Activated effector memory CD4-positive, alpha-beta T cell treated with anti-CD3 and anti-CD28 coated beads, Interleukin-2, amount 50 U/mL, for 16 hours (primary cell): Measurements from ENCODE around the gene KIRREL3.

ENCODE experiments used
- DNase-seq: peaks from one replicate; pipeline ENCODE4 v3.0.0-alpha.2; 2020

The KIRREL3 gene

GRCh38 chr11:126592496-126593410 lies 407.8 kb downstream of the KIRREL3 start:
- DNase-seq = no peak

DNA sequence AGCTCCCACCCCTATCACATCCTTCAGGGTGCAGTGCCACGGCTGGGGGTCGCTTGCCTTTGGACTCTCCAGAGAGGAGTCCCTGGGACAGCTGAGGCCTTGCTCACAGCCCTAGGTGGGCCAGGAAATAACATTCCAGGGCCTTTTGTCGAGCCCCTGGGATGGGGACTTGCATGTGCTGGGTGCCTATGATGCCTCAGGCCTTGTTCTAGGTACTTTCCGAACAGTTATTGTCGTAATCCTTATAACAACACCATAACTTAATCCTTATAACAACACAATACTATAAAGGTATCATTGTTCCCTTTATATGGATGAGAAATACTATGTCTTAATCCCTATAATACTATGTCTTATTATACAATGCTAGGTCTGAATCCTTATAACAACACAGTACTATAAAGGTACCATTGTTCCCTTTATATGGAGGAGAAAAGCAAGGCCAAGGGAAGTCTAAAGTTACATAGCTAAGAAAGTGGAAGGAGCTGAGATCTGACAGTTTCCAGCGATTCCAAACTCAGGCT lies 408.5 kb downstream of the KIRREL3 start:
- no peak for DNase-seq

GRCh38 chr11:126589492-126589803 lies 411.1 kb downstream of the KIRREL3 start:
- no peak for DNase-seq

- DNase-seq = no peak
Observed at GRCh38 chr11:126588630-126589491, 411.7 kb downstream of the KIRREL3 start.

DNA sequence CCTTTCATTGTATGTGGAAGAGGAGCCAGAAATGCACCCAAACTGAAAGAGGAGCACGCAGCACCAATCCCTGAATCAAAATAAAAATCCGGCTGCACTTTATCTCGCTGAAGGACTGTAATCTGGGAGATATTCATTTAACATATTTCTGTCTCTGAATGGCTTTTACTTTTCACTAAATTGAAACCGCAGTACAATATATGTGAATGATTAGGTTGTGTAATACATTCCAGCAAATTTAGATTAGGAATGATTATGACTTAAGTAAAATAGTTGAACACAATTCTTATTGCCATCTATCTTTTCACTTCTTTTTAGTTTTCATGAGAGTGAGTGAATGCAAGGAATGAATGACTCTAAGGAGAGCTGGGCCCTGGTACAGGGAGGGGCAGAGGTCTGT lies 413.0 kb downstream of the KIRREL3 start:
- no peak for DNase-seq

- no peak for DNase-seq
Observed at GRCh38 chr11:126585774-126586491, 414.6 kb downstream of the KIRREL3 start.

DNA sequence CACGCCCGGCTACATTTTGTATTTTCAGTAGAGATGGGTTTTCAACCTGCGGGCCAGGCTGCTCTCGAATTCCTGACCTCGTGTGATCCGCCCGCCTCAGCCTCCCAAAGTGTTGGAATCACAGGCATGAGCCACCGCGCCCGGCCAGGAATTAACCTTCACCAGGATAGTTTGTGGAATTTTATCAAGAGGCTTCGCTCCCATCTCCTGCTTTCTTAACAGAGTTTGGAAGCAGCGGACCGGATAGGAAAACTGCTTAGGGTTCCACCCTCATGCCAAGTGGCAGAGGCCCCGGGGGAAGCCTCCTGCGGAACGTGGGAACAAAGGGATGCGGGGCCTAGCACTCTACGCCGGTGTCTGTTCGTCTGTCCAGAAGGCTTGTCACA lies 415.2 kb downstream of the KIRREL3 start:
- no peak for DNase-seq

GRCh38 chr11:126583594-126584427 lies 416.8 kb downstream of the KIRREL3 start:
- no peak for DNase-seq

GRCh38 chr11:126583101-126583500 lies 417.5 kb downstream of the KIRREL3 start:
- DNase-seq = no peak

- DNase-seq = no peak
Observed at GRCh38 chr11:126581871-126582648, 418.5 kb downstream of the KIRREL3 start.

- DNase-seq = no peak
Observed at GRCh38 chr11:126578426-126578825, 422.1 kb downstream of the KIRREL3 start.

- DNase-seq = no peak
Observed at GRCh38 chr11:126578021-126578420, 422.5 kb downstream of the KIRREL3 start.

GRCh38 chr11:126575849-126576248 lies 424.7 kb downstream of the KIRREL3 start:
- DNase-seq = no peak

DNA sequence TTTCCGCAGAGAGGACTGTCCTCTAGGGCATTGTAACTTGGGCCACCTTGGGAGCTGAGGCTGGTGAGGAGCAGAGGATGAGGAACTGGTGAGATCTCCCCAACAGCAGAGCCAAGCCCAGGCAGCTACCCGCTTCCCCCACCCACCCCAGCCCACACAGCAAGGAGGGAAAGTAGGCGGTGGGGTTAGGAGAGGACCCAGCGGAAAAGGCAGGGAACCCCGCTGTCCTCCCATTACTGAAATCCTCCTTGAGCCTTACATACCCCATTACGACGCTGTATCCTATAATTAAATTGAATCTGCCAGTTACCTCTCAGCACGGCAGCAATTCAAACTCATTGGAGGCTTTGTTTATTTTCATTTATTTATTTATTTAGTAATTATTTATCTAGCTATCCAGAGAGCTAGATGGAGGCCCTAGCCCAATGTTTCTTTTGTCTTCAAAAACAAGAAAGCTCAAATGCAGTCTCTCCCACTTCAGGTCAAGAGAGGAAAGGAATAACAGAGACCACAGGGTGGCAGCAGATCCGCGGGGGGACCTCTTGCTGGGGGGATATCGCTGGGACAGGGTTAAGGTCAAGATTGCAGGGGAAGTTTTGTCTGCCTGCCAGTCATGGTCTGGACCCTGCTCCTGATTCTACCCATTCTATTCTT lies 427.1 kb downstream of the KIRREL3 start:
- DNase-seq = no peak

- DNase-seq = no peak
Observed at GRCh38 chr11:126570489-126570888, 430.1 kb downstream of the KIRREL3 start.

DNA sequence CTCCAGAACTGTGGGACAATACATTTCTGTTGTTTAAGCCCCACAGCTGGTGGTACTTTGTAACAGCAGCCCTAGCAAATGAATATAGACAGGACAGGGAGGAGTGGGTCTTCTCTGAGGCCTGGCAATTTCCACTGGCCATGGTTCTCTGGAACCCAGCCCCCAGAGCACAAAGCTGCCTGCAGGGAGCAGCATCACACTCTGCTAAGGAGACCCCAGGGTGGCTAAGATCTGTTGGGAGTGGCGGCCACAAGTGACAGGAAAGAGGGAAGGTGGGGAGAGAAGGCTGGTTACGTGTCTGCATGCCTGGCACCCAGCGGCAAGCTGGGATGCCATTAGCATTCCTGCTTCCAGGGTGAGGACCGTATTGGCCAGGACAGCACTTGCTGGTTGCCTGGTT lies 433.2 kb downstream of the KIRREL3 start:
- no peak for DNase-seq

DNA sequence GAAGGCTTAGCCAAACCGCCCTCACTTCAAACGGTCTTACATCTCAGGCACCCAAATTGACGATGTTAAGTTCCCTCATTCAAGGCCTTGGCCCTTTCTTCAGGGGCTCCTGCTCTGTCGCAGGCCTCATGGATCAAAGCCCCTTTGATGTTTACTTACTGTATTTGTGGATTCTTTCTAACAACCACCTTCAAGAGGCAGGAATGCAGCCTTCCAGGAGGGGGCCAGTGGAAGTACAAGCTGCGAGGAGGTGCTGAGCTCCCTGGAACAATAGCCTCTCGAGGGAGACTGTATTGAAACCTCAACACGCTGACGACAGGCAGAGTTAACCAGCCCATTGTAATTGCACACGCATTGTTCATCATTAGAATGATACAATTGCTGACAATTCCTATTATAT lies 436.0 kb downstream of the KIRREL3 start:
- DNase-seq = no peak

- no peak for DNase-seq
Observed at GRCh38 chr11:126561327-126561893, 439.2 kb downstream of the KIRREL3 start.

DNA sequence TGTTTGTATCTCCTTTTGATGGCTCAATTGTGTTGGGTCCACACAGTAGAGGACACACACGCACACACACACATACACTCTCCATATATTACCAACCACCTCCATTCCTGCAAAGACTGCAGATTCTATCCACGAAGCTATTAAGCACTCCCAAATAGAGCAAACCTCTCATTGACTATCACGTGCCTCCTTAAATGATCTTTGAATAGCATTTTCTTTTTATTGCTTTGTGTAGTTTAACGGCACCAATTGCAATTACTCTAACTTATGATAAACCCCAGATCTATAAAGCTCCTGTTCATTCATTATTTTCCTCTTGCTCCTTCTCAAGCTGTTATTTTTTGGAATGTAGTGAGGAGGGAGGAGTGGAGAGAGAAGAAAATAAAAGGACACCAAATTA lies 440.3 kb downstream of the KIRREL3 start:
- DNase-seq = no peak
